Right cardiac atrium (tissue), 5 donors: ENCODE data around the gene GRIK2. TPM values are rescaled to one million over a fixed set of nuclear protein-coding genes. Genes with fewer than 3 reads are reported as not detected.

Experiments
- ATAC-seq, 2 donors: fragments of 200-7000 bp; cut with Tn5 transposase; one replicate each; pipeline versions ENCODE4 v1.8.0 to v1.9.1; 2020; ENCODE audit warnings: moderate library complexity in 2 of 2, mild to moderate bottlenecking in 1 of 2
- DNase-seq, 3 donors: peaks; one replicate each; pipeline ENCODE4 v3.0.0-alpha.2; 2020
- H3K27ac ChIP-seq: one replicate; pipeline ENCODE4 v1.5.1; 2013; ENCODE audit warnings: mild to moderate bottlenecking, low read length, control low read depth, moderate library complexity
- H3K27me3 ChIP-seq: one replicate; pipeline ENCODE4 v1.6.1; 2013; ENCODE audit not compliant: control insufficient read depth, insufficient read depth
- H3K4me1 ChIP-seq: one replicate; pipeline ENCODE4 v1.6.1; 2013; ENCODE audit warnings: low read length; ENCODE audit not compliant: control insufficient read depth, insufficient read depth
- H3K4me3 ChIP-seq: one replicate; pipeline ENCODE4 v1.5.1; 2013; ENCODE audit warnings: low read length, control low read depth
- H3K9me3 ChIP-seq: one replicate; pipeline ENCODE4 v1.6.1; 2013; ENCODE audit warnings: low read length; ENCODE audit not compliant: control insufficient read depth
- WGBS: extraction: QIAGEN DNeasy Blood & Tissue Kit; methylation state at CpG from one replicate; pipeline ENCODE4 v1.1.7; 2013; 5-methylcytosine and 5-hydroxymethylcytosine counted together
- intact Hi-C, 4 donors: fragments of 100-400 bp; cut with DNase I; formaldehyde crosslinking; loops; one replicate each; pipeline versions ENCODE4 v1.11.0 to v1.14.0; 2022 to 2023
- polyA plus RNA-seq: library from polyadenylated mRNA; stranded (reverse); fragments of 200-250 nt; gene quantifications from one replicate; pipeline ENCODE4 v1.2.3, GENCODE V29; 2013
- total RNA-seq, 4 donors: library from RNA; stranded (reverse); fragmentation: NEBNext Ultra II Directional; extraction: Animal tissue kit (Norgen Biotek cat#: 25700); gene quantifications; one replicate each; pipeline ENCODE4 v1.2.1, GENCODE V29; 2021
- donor health status: healthy with polysubstance abuse.
- donor health status: DM: no; HTN: yes; CAD: no.
- donor health status: DM: no; HTN: no; CAD: no.
- donor health status: DM: no; HTN: yes; CAD: no; lungs with severe emphysema.
- donor health status: DM: yes; HTN: yes; CAD: no.

Gene GRIK2
- total and polyA plus RNA-seq, 5 donors = 7.6 to 26.7 (median 15.2) TPM

GRCh38 chr6:101747160-101747559 lies 353.7 kb downstream of the GRIK2 start:
- H3K27ac ChIP-seq = no peak overlapping the region

GRCh38 chr6:101747716-101748115 lies 354.2 kb downstream of the GRIK2 start:
- intact Hi-C loops = loop anchor here in 1 of 4 donors (10.0 kb wide), 1 partner anchor 353 kb away; the partner anchor contains the start of gene GRIK2
- DNase-seq (peak in 2 of 3 donors; percentile 46 to 66), ATAC-seq (peak; percentile 44 to 84)
- Histone ChIP-seq H3K9me3 (no peaks in the 10 kb centered on the region), H3K4me3 (no peak overlapping the region), H3K4me1 (no peaks in the 10 kb centered on the region), H3K27me3 (no peaks in the 10 kb centered on the region), H3K27ac (no peak overlapping the region)
- 9% methylated on average over 1 of the region's 1 CpG for WGBS

More at GRCh38 chr6:101747160-101747559, 353.7 kb downstream of the GRIK2 start:
- DNase-seq (no peak), ATAC-seq (peak; percentile 32 to 51)
- Histone ChIP-seq H3K9me3 (no peaks in the 10 kb centered on the region), H3K4me3 (no peak overlapping the region), H3K27me3 (no peaks in the 10 kb centered on the region), H3K4me1 (no peaks in the 10 kb centered on the region)
- intact Hi-C loops = loop anchor here in 1 of 4 donors (10.0 kb wide), 1 partner anchor 352 kb away; the partner anchor contains the start of gene GRIK2

GRCh38 chr6:101755931-101756330 lies 362.4 kb downstream of the GRIK2 start:
- ATAC-seq = no peak
- Histone ChIP-seq H3K4me3 (no peak overlapping the region), H3K27ac (no peak overlapping the region), H3K4me1 (no peaks in the 10 kb centered on the region), H3K9me3 (no peaks in the 10 kb centered on the region), H3K27me3 (no peaks in the 10 kb centered on the region)
- WGBS = 94% methylated on average over 1 of the region's 1 CpG
- DNase-seq = no peak
- intact Hi-C loops = no loop called here

GRCh38 chr6:101758368-101758767 lies 364.9 kb downstream of the GRIK2 start:
- Histone ChIP-seq H3K9me3 (no peaks in the 10 kb centered on the region), H3K4me3 (no peak overlapping the region), H3K4me1 (no peaks in the 10 kb centered on the region), H3K27me3 (no peaks in the 10 kb centered on the region), H3K27ac (no peak overlapping the region)
- ATAC-seq (no peak), DNase-seq (no peak)
- 81% methylated on average over 1 of the region's 1 CpG for WGBS
- intact Hi-C loops = no loop called here

- intact Hi-C loops = no loop called here
- H3K27ac ChIP-seq = no peak overlapping the region
- H3K4me1 ChIP-seq = no peaks in the 10 kb centered on the region
- no peaks in the 10 kb centered on the region for H3K9me3 ChIP-seq
- peak; percentile 55 to 73 for ATAC-seq
- no peak overlapping the region for H3K4me3 ChIP-seq
- H3K27me3 ChIP-seq = no peaks in the 10 kb centered on the region
- DNase-seq = no peak
Measured at GRCh38 chr6:101760843-101761621, 367.5 kb downstream of the GRIK2 start.

GRCh38 chr6:101762851-101763250 lies 369.3 kb downstream of the GRIK2 start:
- Histone ChIP-seq H3K4me3 (no peak overlapping the region), H3K27ac (no peak overlapping the region), H3K4me1 (no peaks in the 10 kb centered on the region), H3K9me3 (no peaks in the 10 kb centered on the region), H3K27me3 (no peaks in the 10 kb centered on the region)
- WGBS = 50% methylated on average over 3 of the region's 3 CpGs
- intact Hi-C loops = no loop called here
- ATAC-seq (no peak), DNase-seq (no peak)

GRCh38 chr6:101765281-101765680 lies 371.8 kb downstream of the GRIK2 start:
- no peaks in the 10 kb centered on the region for H3K9me3 ChIP-seq
- no peak overlapping the region for H3K4me3 ChIP-seq
- H3K27me3 ChIP-seq = no peaks in the 10 kb centered on the region
- no peak overlapping the region for H3K27ac ChIP-seq
- 77% methylated on average over 1 of the region's 1 CpG for WGBS
- ATAC-seq (no peak), DNase-seq (no peak)
- H3K4me1 ChIP-seq = no peaks in the 10 kb centered on the region
- intact Hi-C loops = no loop called here

- 61% methylated on average over 3 of the region's 3 CpGs for WGBS
- H3K4me1 ChIP-seq = no peaks in the 10 kb centered on the region
- DNase-seq (no peak), ATAC-seq (no peak)
- H3K27ac ChIP-seq = no peak overlapping the region
- no peaks in the 10 kb centered on the region for H3K27me3 ChIP-seq
- intact Hi-C loops = no loop called here
- H3K4me3 ChIP-seq = no peak overlapping the region
- no peaks in the 10 kb centered on the region for H3K9me3 ChIP-seq
Measured at GRCh38 chr6:101770116-101770515, 376.6 kb downstream of the GRIK2 start.

- no peak for DNase-seq
- 80% methylated on average over 7 of the region's 7 CpGs for WGBS
- no peaks in the 10 kb centered on the region for H3K9me3 ChIP-seq
- no peaks in the 10 kb centered on the region for H3K4me1 ChIP-seq
- ATAC-seq = peak; percentile 16 to 23
- H3K27ac ChIP-seq = no peak overlapping the region
- H3K4me3 ChIP-seq = no peak overlapping the region
- H3K27me3 ChIP-seq = no peaks in the 10 kb centered on the region
- intact Hi-C loops = no loop called here
Measured at GRCh38 chr6:101776919-101777350, 383.4 kb downstream of the GRIK2 start.

GRCh38 chr6:101777646-101778045 lies 384.1 kb downstream of the GRIK2 start:
- H3K27ac ChIP-seq = no peak overlapping the region
- WGBS = 26% methylated on average over 2 of the region's 2 CpGs

GRCh38 chr6:101779051-101779844 lies 385.7 kb downstream of the GRIK2 start:
- Histone ChIP-seq H3K9me3 (no peaks in the 10 kb centered on the region), H3K4me3 (no peak overlapping the region), H3K27ac (no peak overlapping the region), H3K27me3 (no peaks in the 10 kb centered on the region), H3K4me1 (no peaks in the 10 kb centered on the region)
- no peak for ATAC-seq
- no peak for DNase-seq
- intact Hi-C loops = no loop called here
- WGBS = 81% methylated on average over 1 of the region's 1 CpG

More at GRCh38 chr6:101777646-101778045, 384.1 kb downstream of the GRIK2 start:
- Histone ChIP-seq H3K27me3 (no peaks in the 10 kb centered on the region), H3K4me3 (no peak overlapping the region), H3K4me1 (no peaks in the 10 kb centered on the region), H3K9me3 (no peaks in the 10 kb centered on the region)
- intact Hi-C loops = no loop called here
- DNase-seq = no peak
- ATAC-seq = no peak
